HCT116 (cell line): ENCODE data around the gene TGFBR1. TPM values are rescaled to one million over a fixed set of nuclear protein-coding genes. Genes with fewer than 3 reads are reported as not detected.

Experiments
- ATAC-seq: fragments of 200-7000 bp; cut with Tn5 transposase; 2 replicates; pipeline ENCODE4 v1.9.1; 2020; ENCODE audit warnings: mild to moderate bottlenecking, moderate library complexity
- BruUV-seq: library from RNA; stranded (reverse); fragments of 400-500 nt; replicated peaks from 2 replicates; lab custom pipeline; 2021; lab: Mats Ljungman, UMichigan
- CTCF ChIA-PET: fragments of 300-600 bp; sonication (Branson Sonifier 250); formaldehyde crosslinking; loops from one replicate; lab custom pipeline; 2021; ENCODE audit warnings: antibody characterized with exemption; lab: Charles Lee
- POLR2A ChIA-PET: fragments of 300-600, 350-600 bp; sonication (Branson Sonifier 250); formaldehyde crosslinking; loops from one replicate; lab custom pipeline; 2021; ENCODE audit warnings: antibody characterized with exemption; lab: Charles Lee
- RAD21 ChIA-PET, 2 experiments: fragments of 300-600 bp; sonication (Branson Sonifier 250); formaldehyde crosslinking; loops; one replicate each; lab custom pipeline; 2023; ENCODE audit warnings: low total read pairs in 2 of 2; ENCODE audit not compliant: uncharacterized antibody in 2 of 2, unreplicated experiment in 2 of 2, low non-redundant PET in 1 of 2; lab: Charles Lee
- DNase-seq: peaks from one replicate; pipeline ENCODE4 v3.0.0-alpha.2; 2010; ENCODE audit warnings: low read depth, low spot score
- H2AFZ ChIP-seq: fragments of 200-600 bp; shearing (Covaris generic), sonication (generic); 2 replicates; pipeline ENCODE4 v1.6.1; 2017; ENCODE audit warnings: low read depth, mixed run types, mixed read lengths, antibody characterized with exemption, low read length; ENCODE audit not compliant: poor library complexity, severe bottlenecking
- H3K27ac ChIP-seq: 2 replicates; pipeline ENCODE4 v1.5.1; 2012; ENCODE audit warnings: low read depth, low read length
- H3K27me3 ChIP-seq: fragments of 200-600 bp; sonication (generic); 2 replicates; pipeline ENCODE4 v1.6.1; 2016; ENCODE audit warnings: mixed run types, low read length, mixed read lengths; ENCODE audit not compliant: insufficient read depth
- H3K36me3 ChIP-seq, 2 experiments: fragments of 200-500 bp in 1 of 2; fragments of 200-600 bp in 1 of 2; sonication (Bioruptor generic) in 1 of 2; sonication (generic) in 1 of 2; 2 replicates each; pipeline versions ENCODE4 v1.5.1 to v1.6.1; 2014 to 2016; ENCODE audit warnings: low read length in 2 of 2, inconsistent platforms in 1 of 2, mixed read lengths in 1 of 2, mixed run types in 1 of 2; ENCODE audit not compliant: insufficient read depth in 2 of 2, control insufficient read depth in 1 of 2
- H3K4me1 ChIP-seq, 2 experiments: fragments of 200-600 bp in 1 of 2; sonication (generic) in 1 of 2; 2 replicates each; pipeline versions ENCODE4 v1.5.1 to v1.6.1; 2012 to 2017; ENCODE audit warnings: low read length in 2 of 2, inconsistent platforms in 1 of 2, mild to moderate bottlenecking in 1 of 2, mixed read lengths in 1 of 2, mixed run types in 1 of 2, moderate library complexity in 1 of 2; ENCODE audit not compliant: insufficient read depth in 2 of 2, control insufficient read depth in 1 of 2
- H3K4me2 ChIP-seq: fragments of 200-600 bp; sonication (generic); 2 replicates; pipeline ENCODE4 v1.6.1; 2017; ENCODE audit warnings: mixed run types, low read length, mixed read lengths
- H3K4me3 ChIP-seq, 2 experiments: fragments of 200-600 bp in 1 of 2; sonication (generic) in 1 of 2; replicated peaks in 1 of 2; 2 replicates each; pipeline ENCODE4 v1.5.1; 2011 to 2016; ENCODE audit warnings: low read length in 2 of 2, control low read depth in 1 of 2, low read depth in 1 of 2, mild to moderate bottlenecking in 1 of 2, mixed read lengths in 1 of 2, mixed run types in 1 of 2
- H3K79me2 ChIP-seq: fragments of 200-600 bp; sonication (generic); 2 replicates; pipeline ENCODE4 v1.6.1; 2017; ENCODE audit warnings: mild to moderate bottlenecking, mixed run types, low read length, moderate library complexity, mixed read lengths; ENCODE audit not compliant: insufficient read depth
- H3K9ac ChIP-seq: fragments of 200-600 bp; sonication (generic); 2 replicates; pipeline ENCODE4 v1.6.1; 2016; ENCODE audit warnings: low read length, mixed read lengths
- H3K9me2 ChIP-seq: fragments of 200-600 bp; sonication (generic), shearing (Covaris generic); 2 replicates; pipeline ENCODE4 v1.6.1; 2017; ENCODE audit warnings: mixed run types, mild to moderate bottlenecking, moderate library complexity; ENCODE audit not compliant: insufficient read depth
- H3K9me3 ChIP-seq, 2 experiments: fragments of 200-500 bp in 1 of 2; fragments of 200-600 bp in 1 of 2; sonication (Bioruptor generic) in 1 of 2; sonication (generic) in 1 of 2; 2 replicates each; pipeline ENCODE4 v1.6.1; 2014 to 2017; ENCODE audit warnings: low read length in 2 of 2, mixed read lengths in 2 of 2, inconsistent platforms in 1 of 2, low read depth in 1 of 2, mild to moderate bottlenecking in 1 of 2, mixed run types in 1 of 2, moderate library complexity in 1 of 2; ENCODE audit not compliant: control insufficient read depth in 1 of 2, insufficient read depth in 1 of 2
- H4K20me1 ChIP-seq: fragments of 200-600 bp; sonication (generic), shearing (Covaris generic); 2 replicates; pipeline ENCODE4 v1.6.1; 2017; ENCODE audit warnings: mixed run types, mild to moderate bottlenecking, moderate library complexity; ENCODE audit not compliant: insufficient read depth
- ATF3 ChIP-seq: IDR thresholded peaks from 2 replicates; pipeline ENCODE4 v1.6.1; 2012
- CEBPB ChIP-seq: IDR thresholded peaks from 2 replicates; pipeline ENCODE4 v1.6.1; 2012; ENCODE audit warnings: low read depth
- CTCF ChIP-seq, 3 experiments: fragments of 200-600 bp in 1 of 3; sonication (generic) in 1 of 3; IDR thresholded peaks in 2 of 3; conservative IDR thresholded peaks in 1 of 3; 2 replicates each; pipeline ENCODE4 v1.5.1; 2012 to 2017; ENCODE audit warnings: low read depth in 2 of 3, low read length in 2 of 3, antibody characterized with exemption in 1 of 3, borderline replicate concordance in 1 of 3, control low read depth in 1 of 3, mild to moderate bottlenecking in 1 of 3, mixed read lengths in 1 of 3, mixed run types in 1 of 3, moderate library complexity in 1 of 3; ENCODE audit not compliant: insufficient read depth in 1 of 3
- EGR1 ChIP-seq: IDR thresholded peaks from 2 replicates; pipeline ENCODE4 v1.6.1; 2012; ENCODE audit warnings: low read depth
- EZH2 ChIP-seq: fragments of 200-600 bp; sonication (generic); IDR thresholded peaks from 2 replicates; pipeline ENCODE4 v1.6.1; 2017; ENCODE audit warnings: antibody characterized with exemption, mixed run types
- FOSL1 ChIP-seq: IDR thresholded peaks from 2 replicates; pipeline ENCODE4 v1.6.1; 2012; ENCODE audit warnings: low read depth
- JUND ChIP-seq: IDR thresholded peaks from 2 replicates; pipeline ENCODE4 v1.6.1; 2012
- POLR2AphosphoS5 ChIP-seq: IDR thresholded peaks from 2 replicates; pipeline ENCODE4 v1.6.1; 2011; ENCODE audit warnings: mild to moderate bottlenecking, low read depth, low read length, moderate library complexity
- RAD21 ChIP-seq: IDR thresholded peaks from 2 replicates; pipeline ENCODE4 v1.6.1; 2012; ENCODE audit warnings: low read depth, mild to moderate bottlenecking
- REST ChIP-seq: IDR thresholded peaks from 2 replicates; pipeline ENCODE4 v1.6.1; 2012; ENCODE audit warnings: low read depth
- SIN3A ChIP-seq: IDR thresholded peaks from 2 replicates; pipeline ENCODE4 v1.6.1; 2012; ENCODE audit warnings: low read depth
- SP1 ChIP-seq: IDR thresholded peaks from 2 replicates; pipeline ENCODE4 v1.6.1; 2012; ENCODE audit warnings: low read depth
- SRF ChIP-seq: IDR thresholded peaks from 2 replicates; pipeline ENCODE4 v1.6.1; 2012; ENCODE audit warnings: low read depth
- YY1 ChIP-seq: IDR thresholded peaks from 2 replicates; pipeline ENCODE4 v1.6.1; 2011; ENCODE audit warnings: low read length, low read depth, moderate library complexity, mild to moderate bottlenecking; ENCODE audit not compliant: insufficient replicate concordance; ENCODE audit errors: extremely low read depth
- ZBTB33 ChIP-seq: IDR thresholded peaks from 2 replicates; pipeline ENCODE4 v1.6.1; 2011; ENCODE audit warnings: mild to moderate bottlenecking, low read length, moderate library complexity; ENCODE audit not compliant: insufficient replicate concordance; ENCODE audit errors: extremely low read depth
- ZFX ChIP-seq: fragments of 450-650 bp; IDR thresholded peaks from 2 replicates; pipeline ENCODE4 v1.6.1; 2017
- ZNF274 ChIP-seq: fragments of 200-500 bp; sonication (Bioruptor generic); IDR thresholded peaks from 2 replicates; pipeline ENCODE4 v1.6.1; 2014; ENCODE audit warnings: mild to moderate bottlenecking, low read depth, low read length, inconsistent platforms
- intact Hi-C: fragments of 100-400 bp; cut with micrococcal nuclease; formaldehyde crosslinking; loops from 2 replicates; pipeline ENCODE4 v1.10.0; 2022
- total RNA-seq: library from RNA; stranded (reverse); gene quantifications from one replicate; pipeline ENCODE4 v1.2.1, GENCODE V29; 2021; ENCODE audit not compliant: unreplicated experiment

Gene TGFBR1
- total RNA-seq, 1 experiment from 2014 or later = 26.6 TPM

GRCh38 chr9:99138424-99139284 is 33.7 kb downstream of the TGFBR1 start:
- Histone ChIP-seq H3K9me3 (no peaks in the 10 kb centered on the region), H3K4me3 (no peak overlapping the region)
- no peak for ATAC-seq
- TF ChIP-seq JUND (no peak), EGR1 (no peak), FOSL1 (no peak), CTCF (IDR thresholded peaks at IDR 0.05 in 2 of 3, conservative IDR thresholded peaks at IDR 0.05 in 1 of 3; ENCODE audit: borderline replicate concordance in 1 of 3, insufficient read depth in 1 of 3, low read depth in 2 of 3, low read length in 2 of 3) (no peak), ZBTB33 (no peak), SRF (no peak), SIN3A (no peak), REST (no peak), RAD21 (no peak), CEBPB (no peak), ATF3 (no peak), ZNF274 (no peak), ZFX (no peak), YY1 (no peak), SP1 (no peak), EZH2 (no peak), POLR2AphosphoS5 (no peak)
- TF ChIP-seq, all 23 proteins: peak for 0
- Histone ChIP-seq H3K27ac (no peak overlapping the region), H3K79me2 (no peaks in the 10 kb centered on the region), H3K9me2 (no peaks in the 10 kb centered on the region), H3K4me2 (no peak overlapping the region), H4K20me1 (no peaks in the 10 kb centered on the region; the same call in 1 of the 2 replicates), H3K27me3 (no peaks in the 10 kb centered on the region), H3K36me3 (no peaks in the 10 kb centered on the region), H3K9ac (no peak overlapping the region), H2AFZ (no peak overlapping the region), H3K4me1 (no peaks in the 10 kb centered on the region)
- POLR2A ChIA-PET = no interaction called here
- no TSS peak for BruUV-seq
- no peak for DNase-seq
- CTCF ChIA-PET = interaction anchor here (1.5 to 3.4 kb wide), 3 partner anchors 137 to 332 kb away, joined by 4 to 12 read pairs (median 6); partner anchors contain the start of gene GALNT12
- intact Hi-C loops = no loop called here
- RAD21 ChIA-PET = no interaction called here
